ENCODE data around the gene ST7L.

GRCh38 chr1:112583366-112583765 is 35.6 kb downstream of the ST7L start:
- TF ChIP-seq CTCF (IDR thresholded peaks at IDR 0.05) (no peak), POLR2A (IDR thresholded peaks at IDR 0.05) (no peak)

All from uterus (tissue), 2 donors.